Stimulated activated CD4-positive, alpha-beta T cell treated with anti-CD3 and anti-CD28 coated beads, Interleukin-15, amount 100 ng/mL, for 1 hour (primary cell): ENCODE measurements around the gene NDUFA13.

Experiments
- DNase-seq, 2 donors: peaks; one replicate each; pipeline ENCODE4 v3.0.0-alpha.2; 2020; ENCODE audit warnings: low read depth in 1 of 2, low spot score in 1 of 2

NDUFA13 gene

DNA sequence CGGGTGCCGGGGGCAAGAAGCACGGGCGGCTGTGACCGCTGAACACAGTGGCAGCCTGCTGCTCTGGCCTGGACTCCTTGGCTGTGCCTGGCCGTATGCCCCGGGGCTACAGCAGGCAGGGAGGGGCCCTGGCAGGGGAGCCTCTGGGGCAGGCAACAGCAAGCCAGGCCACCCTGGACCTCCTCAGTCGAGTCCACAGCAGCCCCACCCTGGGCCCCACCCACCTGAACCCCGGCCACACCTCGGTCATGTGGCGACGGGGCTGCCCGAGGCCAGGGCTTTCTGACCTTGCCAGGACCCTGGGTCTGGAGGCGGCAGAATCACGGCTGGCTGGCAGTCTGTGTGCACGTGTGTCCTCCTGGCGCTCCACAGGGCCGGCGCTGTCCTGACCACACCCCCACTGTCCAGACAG lies 30.7 kb downstream of the NDUFA13 start:
- DNase-seq: no peak

DNA sequence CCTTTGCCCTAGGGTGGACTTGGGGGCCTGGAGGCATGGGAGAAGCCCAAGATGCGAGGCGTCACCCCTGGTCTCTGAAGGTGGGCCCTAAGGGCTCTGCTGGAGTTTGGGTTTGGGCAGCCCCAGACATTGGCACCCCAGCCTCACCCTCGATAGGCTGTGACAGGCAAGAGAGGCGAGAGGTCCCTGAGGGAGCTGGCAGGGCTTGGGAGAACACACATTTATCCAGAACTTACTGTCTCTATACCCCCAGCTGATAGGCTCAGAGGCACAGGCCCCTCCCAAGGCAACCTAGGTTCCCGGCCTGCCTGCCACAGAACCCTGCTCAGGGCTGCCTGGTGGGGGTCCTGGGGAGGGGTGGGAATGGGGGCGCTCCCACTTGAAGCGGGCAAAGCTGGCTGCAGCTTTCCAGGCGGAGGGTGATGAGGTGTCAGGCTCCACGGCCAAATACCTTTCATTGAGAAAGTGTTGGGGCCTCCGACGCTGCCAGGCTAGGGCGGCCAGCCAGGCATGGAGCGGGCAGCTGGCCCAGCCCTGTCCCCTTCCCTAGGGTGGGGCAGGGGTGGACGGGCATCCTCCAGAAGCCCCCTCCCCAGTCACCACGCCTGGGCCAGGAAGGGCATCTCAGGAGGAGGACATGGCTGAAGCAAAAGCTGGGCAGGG lies 31.8 kb downstream of the NDUFA13 start:
- DNase-seq: no peak

DNA sequence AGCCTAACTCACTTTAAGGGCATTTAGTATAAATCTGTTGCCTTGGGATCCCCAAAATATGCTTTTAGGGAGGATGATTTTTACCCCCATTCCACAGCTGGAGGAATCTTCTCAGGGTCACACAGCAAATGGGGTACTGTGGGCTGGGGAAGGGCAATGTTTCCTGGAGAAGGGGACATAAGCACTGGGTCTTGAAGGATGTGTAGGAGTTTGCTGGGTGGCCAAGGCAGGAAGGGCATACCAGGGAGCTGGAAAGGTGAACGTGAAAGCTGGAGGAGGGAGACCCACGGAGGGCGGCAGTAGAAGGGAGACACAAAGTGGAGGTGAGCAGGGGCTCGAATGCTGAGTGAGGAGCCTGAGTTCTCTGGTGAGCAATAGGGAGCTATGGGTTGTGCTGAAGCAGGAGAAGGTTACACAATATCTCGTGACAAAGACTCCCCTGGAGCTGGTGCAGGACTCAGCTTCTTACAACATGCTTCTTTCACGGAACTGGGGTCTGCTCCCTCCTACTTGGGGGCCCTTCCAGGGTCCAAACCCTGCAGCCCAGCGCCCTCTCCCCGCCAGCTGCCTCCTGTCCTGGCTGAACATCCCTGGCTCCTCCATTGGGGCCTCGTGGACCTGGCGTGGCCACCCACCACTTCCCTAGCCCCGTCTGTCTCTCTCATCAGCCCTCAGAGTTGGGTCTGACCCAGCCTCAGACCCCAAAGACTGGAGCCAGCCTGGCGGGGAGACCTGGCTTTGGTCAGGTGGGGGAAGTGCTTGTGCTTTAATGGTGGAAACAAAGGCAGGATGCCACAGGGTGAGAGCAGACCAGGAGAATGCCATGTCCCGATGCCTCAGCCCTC lies 33.1 kb downstream of the NDUFA13 start:
- no peak for DNase-seq

GRCh38 chr19:19549804-19550464 lies 33.9 kb downstream of the NDUFA13 start:
- no peak for DNase-seq

DNA sequence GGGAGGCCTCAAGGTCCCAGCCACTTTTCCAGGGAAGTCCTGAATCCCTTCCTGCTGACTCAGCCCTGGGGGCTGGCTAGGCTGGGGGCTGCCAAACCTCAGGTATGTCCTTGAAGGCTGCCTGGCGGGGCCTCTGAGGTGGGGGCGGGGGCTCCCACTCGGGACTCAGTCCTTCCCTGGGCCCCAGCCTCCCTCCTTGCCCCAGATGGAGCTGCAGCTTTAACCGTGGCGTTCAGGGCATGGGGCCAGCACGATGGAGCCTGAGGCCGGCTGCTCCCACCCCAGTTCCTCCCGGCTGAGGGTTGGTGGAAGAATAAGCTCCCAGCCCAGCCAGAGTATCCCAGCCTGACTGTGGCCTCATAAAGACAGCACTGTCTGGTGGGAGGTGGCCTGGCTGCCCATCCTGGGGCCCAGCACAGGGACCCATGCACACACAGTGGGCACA lies 34.5 kb downstream of the NDUFA13 start:
- no peak for DNase-seq

- DNase-seq: no peak
These were observed 35.2 kb downstream of the NDUFA13 start for GRCh38 chr19:19550972-19551852.

GRCh38 chr19:19551853-19552192 lies 35.8 kb downstream of the NDUFA13 start:
- DNase-seq: no peak

GRCh38 chr19:19552798-19553197 lies 36.8 kb downstream of the NDUFA13 start:
- no peak for DNase-seq

- no peak for DNase-seq
These were observed 37.6 kb downstream of the NDUFA13 start for GRCh38 chr19:19553670-19554069.

DNA sequence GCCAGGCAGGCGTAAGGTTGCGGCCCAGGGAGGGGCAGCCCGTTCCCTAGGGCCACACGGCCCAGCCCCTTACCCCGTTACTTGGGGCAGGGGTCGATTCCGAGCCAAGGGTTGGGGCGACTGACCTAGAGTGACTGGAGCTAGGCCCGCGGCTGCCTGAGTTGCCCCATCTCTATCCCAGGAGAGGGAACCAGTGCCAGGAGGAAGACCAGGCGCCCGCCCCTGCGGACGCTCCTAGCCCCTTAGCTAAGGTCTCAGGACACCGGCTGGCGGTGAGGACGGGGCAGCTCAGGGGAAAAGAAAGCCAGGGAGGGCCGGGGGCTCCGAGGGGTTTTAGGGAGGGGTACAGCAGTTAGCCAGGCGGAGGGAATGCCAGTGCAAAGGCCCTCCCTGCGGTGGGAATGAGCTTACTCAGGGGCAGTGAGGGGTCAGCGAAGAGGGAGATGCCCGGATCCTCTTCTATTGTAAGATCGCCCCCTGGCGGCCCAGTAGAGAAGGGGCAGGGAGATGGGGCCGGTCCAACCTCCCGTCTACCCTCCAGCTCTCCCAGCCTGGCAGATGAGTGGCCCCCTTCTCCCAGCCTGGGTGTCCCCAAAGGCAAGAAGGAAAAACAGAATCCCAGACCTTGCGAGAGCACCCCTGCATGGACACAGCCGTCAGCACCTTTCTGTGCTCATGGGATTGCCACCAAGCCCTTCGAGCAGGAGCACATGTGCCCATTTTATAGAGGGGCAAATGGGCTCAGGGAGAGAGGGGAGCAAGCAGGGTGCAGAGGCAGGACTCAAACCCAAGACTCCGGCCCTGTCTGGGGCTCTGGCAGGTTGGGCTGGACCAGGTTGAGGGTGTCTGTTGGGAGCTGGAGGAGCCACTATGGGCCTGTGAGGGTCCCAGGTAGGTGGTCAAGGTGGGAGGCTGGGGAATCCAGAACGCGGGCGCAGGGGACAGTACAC lies 38.3 kb downstream of the NDUFA13 start:
- peak; percentile 22 to 49 for DNase-seq

GRCh38 chr19:19558055-19558454 lies 42.0 kb downstream of the NDUFA13 start:
- no peak for DNase-seq

DNA sequence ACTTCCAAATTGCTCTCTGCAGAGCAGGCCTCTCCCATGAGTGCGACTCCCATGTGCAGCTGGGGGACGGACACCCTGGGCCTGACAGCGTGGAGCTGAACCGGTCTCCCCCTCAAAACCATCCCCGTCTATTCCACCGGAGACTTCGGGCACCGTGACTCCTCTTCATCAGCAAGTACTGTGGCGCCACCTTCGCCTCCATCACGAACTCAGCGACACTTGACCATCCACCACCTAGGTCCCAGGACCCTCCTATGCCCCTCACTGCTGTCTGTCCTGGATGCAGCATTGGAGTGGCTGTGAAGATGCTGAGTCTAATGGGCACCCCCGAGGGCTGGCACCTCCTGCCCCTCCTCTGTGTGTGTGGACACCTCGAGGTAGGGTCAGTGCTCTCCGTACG lies 42.6 kb downstream of the NDUFA13 start:
- no peak for DNase-seq

DNA sequence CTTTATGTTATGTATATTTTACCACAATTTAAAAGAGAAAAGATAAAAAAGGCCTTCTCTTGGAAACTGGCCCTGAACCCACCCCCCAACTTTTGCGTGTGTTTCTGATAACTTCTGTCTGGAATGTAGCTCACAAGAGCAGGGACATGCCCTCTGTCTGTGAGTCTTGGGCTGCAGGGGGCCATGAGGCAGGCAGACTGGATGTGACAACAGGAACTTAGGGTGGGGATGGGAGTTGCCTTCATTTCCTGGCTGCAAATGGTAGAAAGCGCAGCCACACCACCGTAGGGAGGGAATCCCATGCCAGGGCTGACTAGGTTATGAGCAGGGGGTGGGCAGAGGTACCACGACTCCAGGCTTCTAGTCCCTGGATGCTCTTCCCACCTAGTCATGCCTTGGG lies 43.9 kb downstream of the NDUFA13 start:
- DNase-seq: no peak

DNA sequence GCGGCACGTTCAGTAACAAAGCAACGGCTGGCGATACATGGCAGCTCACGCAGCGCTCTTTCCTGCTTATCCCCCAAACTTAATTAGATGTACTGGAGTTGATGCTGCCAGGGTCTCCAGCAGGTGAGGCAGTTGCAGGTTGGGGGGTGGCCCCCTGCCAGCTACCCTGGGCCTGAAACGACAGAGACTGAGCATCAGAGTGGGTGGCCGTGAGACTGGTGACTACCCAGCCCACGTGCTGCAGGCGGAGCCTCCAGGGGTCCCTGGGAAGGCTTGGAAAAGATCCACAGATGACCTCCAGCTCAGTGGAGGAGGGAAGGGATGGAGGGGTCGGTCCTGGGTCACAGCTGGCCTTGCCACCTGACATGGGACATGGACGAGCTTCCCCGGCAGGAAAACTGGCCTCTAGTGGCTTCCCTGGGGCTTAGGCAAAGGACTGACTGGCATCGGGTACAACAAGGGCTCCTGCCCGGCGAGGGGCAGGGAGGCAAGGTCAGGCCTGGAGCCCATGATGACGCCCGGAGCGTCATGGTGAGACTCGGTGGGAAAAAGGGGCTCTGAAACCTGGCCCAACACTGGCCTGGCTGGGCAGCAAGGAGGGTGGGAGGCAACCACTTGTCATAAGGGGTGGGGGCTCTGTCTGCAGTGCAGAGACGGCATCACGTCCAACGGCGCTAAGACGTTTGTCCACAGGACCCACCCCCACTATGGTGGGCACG lies 46.1 kb downstream of the NDUFA13 start:
- DNase-seq: no peak

DNA sequence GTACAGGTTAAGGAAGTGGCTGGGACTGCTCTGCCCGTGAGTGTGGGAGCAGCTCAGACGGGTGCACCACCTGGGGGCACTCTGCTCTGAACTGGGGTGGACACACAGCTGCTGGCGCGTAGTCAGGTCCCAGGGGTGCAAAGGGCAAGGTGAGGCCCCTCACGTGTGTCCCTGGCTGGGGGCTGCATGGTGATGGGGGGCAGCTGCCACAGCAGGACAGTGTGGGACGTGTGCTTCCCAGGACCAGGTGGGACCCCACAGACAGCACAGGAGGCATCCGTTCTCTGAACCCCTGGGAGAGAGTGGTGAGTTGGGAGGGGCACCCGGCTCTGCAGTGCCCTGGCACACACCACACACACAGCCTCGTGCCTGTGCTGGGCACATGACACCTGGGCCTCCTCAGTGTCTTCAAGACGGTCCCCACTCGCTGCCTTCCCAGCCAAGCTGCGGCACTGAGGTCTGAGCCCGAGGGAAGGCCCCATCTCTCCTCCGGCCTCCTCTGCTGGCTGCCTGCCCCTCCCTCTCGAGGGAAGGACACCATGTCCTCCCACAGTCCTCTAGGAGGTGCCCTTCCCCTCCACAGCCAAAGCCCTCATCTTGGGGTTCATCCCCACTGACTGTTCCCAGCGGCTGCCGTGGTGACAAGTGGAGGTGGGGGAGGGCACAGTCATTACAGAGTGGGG lies 46.8 kb downstream of the NDUFA13 start:
- DNase-seq: no peak

- no peak for DNase-seq
These were observed 47.4 kb downstream of the NDUFA13 start for GRCh38 chr19:19563348-19563848.

DNA sequence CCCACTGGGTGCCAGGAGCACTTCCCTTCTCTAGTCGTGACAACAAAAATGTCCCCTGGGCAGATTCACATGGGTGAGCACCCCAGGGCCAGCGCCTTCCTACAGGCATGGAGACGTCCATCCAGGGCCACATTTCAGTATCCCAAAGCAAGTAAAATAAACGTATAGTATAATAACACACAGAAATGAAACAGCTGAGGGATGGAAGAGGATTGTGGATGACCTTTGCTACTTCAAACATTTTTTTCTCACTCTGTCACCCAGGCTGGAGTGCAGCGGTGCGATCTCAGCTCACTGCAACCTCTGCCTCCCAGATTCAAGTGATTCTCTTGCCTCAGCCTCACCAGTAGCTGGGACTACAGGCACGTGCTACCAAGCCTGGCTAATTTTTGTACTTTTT lies 50.3 kb downstream of the NDUFA13 start:
- no peak for DNase-seq

DNA sequence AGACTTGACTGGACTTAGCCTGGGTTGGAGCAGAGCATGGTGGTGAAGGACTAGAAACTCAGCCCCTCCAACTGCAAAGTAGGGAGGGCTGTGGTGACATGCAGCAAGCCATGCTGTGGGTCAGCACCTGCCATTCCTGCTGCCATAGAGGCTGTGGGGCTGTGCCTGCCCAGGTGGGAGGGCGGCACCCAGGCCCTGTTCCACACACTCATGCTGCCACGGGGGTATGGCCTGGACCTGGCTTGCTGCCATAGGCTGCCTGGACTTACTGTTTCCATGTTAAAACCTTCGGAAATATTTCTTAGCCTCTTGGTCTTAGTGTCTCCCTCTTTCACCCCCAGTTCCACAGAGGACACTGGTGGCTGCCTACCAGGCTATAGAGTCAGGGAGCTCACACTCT lies 51.4 kb downstream of the NDUFA13 start:
- DNase-seq: no peak
